ENCODE results near the gene FHOD1.

- TF ChIP-seq HCFC1 (IDR thresholded peaks at IDR 0.05; ENCODE audit: low read length) (no peak), MTA3 (IDR thresholded peaks at IDR 0.05; ENCODE audit: borderline replicate concordance, low read length) (no peak), SIX5 (IDR thresholded peaks at IDR 0.05; ENCODE audit: low read depth, low read length, severe bottlenecking) (no peak), YY1 (IDR thresholded peaks at IDR 0.05; ENCODE audit: low read depth, low read length) (no peak), ZNF622 (IDR thresholded peaks at IDR 0.05) (no peak), MEF2A (IDR thresholded peaks at IDR 0.05; ENCODE audit: insufficient read depth, low read depth, low read length) (no peak), ZZZ3 (IDR thresholded peaks at IDR 0.05; ENCODE audit: control insufficient read depth, insufficient read length, low read depth) (no peak), RAD21 (IDR thresholded peaks at IDR 0.05; ENCODE audit: insufficient read depth, low read depth, low read length) (no peak), POLR2AphosphoS5 (IDR thresholded peaks at IDR 0.05; ENCODE audit: low read length) (no peak)
- TF ChIP-seq, protein P1, sequence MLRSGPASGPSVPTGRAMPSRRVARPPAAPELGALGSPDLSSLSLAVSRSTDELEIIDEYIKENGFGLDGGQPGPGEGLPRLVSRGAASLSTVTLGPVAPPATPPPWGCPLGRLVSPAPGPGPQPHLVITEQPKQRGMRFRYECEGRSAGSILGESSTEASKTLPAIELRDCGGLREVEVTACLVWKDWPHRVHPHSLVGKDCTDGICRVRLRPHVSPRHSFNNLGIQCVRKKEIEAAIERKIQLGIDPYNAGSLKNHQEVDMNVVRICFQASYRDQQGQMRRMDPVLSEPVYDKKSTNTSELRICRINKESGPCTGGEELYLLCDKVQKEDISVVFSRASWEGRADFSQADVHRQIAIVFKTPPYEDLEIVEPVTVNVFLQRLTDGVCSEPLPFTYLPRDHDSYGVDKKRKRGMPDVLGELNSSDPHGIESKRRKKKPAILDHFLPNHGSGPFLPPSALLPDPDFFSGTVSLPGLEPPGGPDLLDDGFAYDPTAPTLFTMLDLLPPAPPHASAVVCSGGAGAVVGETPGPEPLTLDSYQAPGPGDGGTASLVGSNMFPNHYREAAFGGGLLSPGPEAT (IDR thresholded peaks at IDR 0.05; ENCODE audit: low read depth): no peak
- TF ChIP-seq, protein P2, sequence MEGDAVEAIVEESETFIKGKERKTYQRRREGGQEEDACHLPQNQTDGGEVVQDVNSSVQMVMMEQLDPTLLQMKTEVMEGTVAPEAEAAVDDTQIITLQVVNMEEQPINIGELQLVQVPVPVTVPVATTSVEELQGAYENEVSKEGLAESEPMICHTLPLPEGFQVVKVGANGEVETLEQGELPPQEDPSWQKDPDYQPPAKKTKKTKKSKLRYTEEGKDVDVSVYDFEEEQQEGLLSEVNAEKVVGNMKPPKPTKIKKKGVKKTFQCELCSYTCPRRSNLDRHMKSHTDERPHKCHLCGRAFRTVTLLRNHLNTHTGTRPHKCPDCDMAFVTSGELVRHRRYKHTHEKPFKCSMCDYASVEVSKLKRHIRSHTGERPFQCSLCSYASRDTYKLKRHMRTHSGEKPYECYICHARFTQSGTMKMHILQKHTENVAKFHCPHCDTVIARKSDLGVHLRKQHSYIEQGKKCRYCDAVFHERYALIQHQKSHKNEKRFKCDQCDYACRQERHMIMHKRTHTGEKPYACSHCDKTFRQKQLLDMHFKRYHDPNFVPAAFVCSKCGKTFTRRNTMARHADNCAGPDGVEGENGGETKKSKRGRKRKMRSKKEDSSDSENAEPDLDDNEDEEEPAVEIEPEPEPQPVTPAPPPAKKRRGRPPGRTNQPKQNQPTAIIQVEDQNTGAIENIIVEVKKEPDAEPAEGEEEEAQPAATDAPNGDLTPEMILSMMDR (IDR thresholded peaks at IDR 0.05 in 2 of 3, conservative IDR thresholded peaks at IDR 0.05 in 1 of 3; ENCODE audit: control insufficient read depth in 2 of 3, extremely low read depth in 1 of 3, insufficient read depth in 1 of 3, low read depth in 3 of 3, low read length in 3 of 3): no peak
- TF ChIP-seq, protein P3, sequence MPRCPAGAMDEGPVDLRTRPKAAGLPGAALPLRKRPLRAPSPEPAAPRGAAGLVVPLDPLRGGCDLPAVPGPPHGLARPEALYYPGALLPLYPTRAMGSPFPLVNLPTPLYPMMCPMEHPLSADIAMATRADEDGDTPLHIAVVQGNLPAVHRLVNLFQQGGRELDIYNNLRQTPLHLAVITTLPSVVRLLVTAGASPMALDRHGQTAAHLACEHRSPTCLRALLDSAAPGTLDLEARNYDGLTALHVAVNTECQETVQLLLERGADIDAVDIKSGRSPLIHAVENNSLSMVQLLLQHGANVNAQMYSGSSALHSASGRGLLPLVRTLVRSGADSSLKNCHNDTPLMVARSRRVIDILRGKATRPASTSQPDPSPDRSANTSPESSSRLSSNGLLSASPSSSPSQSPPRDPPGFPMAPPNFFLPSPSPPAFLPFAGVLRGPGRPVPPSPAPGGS (IDR thresholded peaks at IDR 0.05; ENCODE audit: borderline replicate concordance, insufficient read depth, low read depth, low read length, poor library complexity, severe bottlenecking): no peak
Observed at GRCh38 chr16:67213197-67214019, 33.9 kb downstream of the FHOD1 start.

Data from GM12878 (cell line).